RWPE1 (cell line): ENCODE measurements around the gene ACTN1.
A peak's percentile ranks its signal among the peaks of the same experiment; 100 is the strongest.

ENCODE experiments used
- CTCF ChIA-PET: fragments of 350-600 bp; sonication (Branson Sonifier 250); formaldehyde crosslinking; extraction: SDS; loops from one replicate; lab custom pipeline; 2021; lab: Yijun Ruan, JAX
- POLR2A ChIA-PET: fragments of 400-600 bp; formaldehyde crosslinking; extraction: SDS; loops from one replicate; lab custom pipeline; 2020; ENCODE audit warnings: antibody characterized with exemption; ENCODE audit not compliant: low non-redundant PET; lab: Yijun Ruan, JAX
- DNase-seq: peaks from one replicate; pipeline ENCODE4 v3.0.0; 2012; ENCODE audit warnings: low spot score
- H3K27ac ChIP-seq: fragments of 450-650 bp; 2 replicates; pipeline ENCODE4 v1.5.1; 2017
- CTCF ChIP-seq: fragments of 450-650 bp; conservative IDR thresholded peaks from 2 replicates; pipeline ENCODE4 v1.5.1; 2017; ENCODE audit warnings: low read depth, mild to moderate bottlenecking

The ACTN1 gene

GRCh38 chr14:68946489-68946822 lies 32.6 kb downstream of the ACTN1 start:
- ChIA-PET CTCF (no interaction called here), POLR2A (no interaction called here)
- peak overlapping the region; percentile 95 for H3K27ac ChIP-seq
- no peak for DNase-seq
- no peak for TF ChIP-seq CTCF

GRCh38 chr14:68945585-68946488 lies 33.3 kb downstream of the ACTN1 start:
- H3K27ac ChIP-seq = peak overlapping the region; percentile 95
- ChIA-PET CTCF (interaction anchor here (0.6 kb wide), 1 partner anchor 13 kb away, joined by 5 read pairs; no protein-coding TSS in a partner anchor), POLR2A (no interaction called here)
- no peak for TF ChIP-seq CTCF
- no peak for DNase-seq

GRCh38 chr14:68945190-68945584 lies 33.9 kb downstream of the ACTN1 start:
- TF ChIP-seq CTCF = no peak
- ChIA-PET POLR2A (no interaction called here), CTCF (interaction anchor here (0.6 kb wide), 1 partner anchor 12 kb away, joined by 5 read pairs; no protein-coding TSS in a partner anchor)
- H3K27ac ChIP-seq = peak overlapping the region; percentile 95
- DNase-seq = no peak

GRCh38 chr14:68944162-68944561 lies 34.9 kb downstream of the ACTN1 start:
- POLR2A ChIA-PET = no interaction called here
- H3K27ac ChIP-seq = peak overlapping the region; percentile 95
- no peak for TF ChIP-seq CTCF
- DNase-seq = no peak
- CTCF ChIA-PET = interaction anchor here (0.6 kb wide), 1 partner anchor 33 kb away, joined by 4 read pairs; no protein-coding TSS in a partner anchor

- ChIA-PET CTCF (no interaction called here), POLR2A (no interaction called here)
- no peak for TF ChIP-seq CTCF
- H3K27ac ChIP-seq = peak overlapping the region; percentile 95
- no peak for DNase-seq
Measured at GRCh38 chr14:68943107-68943506, 36.0 kb downstream of the ACTN1 start.

- no peak for DNase-seq
- no peak for TF ChIP-seq CTCF
- CTCF ChIA-PET = interaction anchor here (0.6 to 1.1 kb wide), 6 partner anchors 15 to 34 kb away, joined by 3 to 5 read pairs (median 4); no protein-coding TSS in a partner anchor
- H3K27ac ChIP-seq = peak overlapping the region; percentile 95
- POLR2A ChIA-PET = no interaction called here
Measured at GRCh38 chr14:68942296-68943035, 36.6 kb downstream of the ACTN1 start.
